Heart left ventricle (tissue), 16 donors: ENCODE results near the gene PCAT7. TPM values are rescaled to one million over a fixed set of nuclear protein-coding genes. Genes with fewer than 3 reads are reported as not detected.
"Not testable (repeated sequence)": the region's sequence is repeated elsewhere in the genome, so short reads cannot be mapped to it uniquely, and the experiment has no call there.

Experiments used
- ATAC-seq, 4 donors: fragments of 200-7000 bp; cut with Tn5 transposase; one replicate each; pipeline ENCODE4 v1.9.1; 2020 to 2022; ENCODE audit warnings: moderate library complexity in 4 of 4, mild to moderate bottlenecking in 3 of 4, moderate number of reproducible peaks in 1 of 4
- DNase-seq, 5 donors: peaks; one replicate each; pipeline ENCODE4 v3.0.0-alpha.2; 2020
- H3K27ac ChIP-seq, 12 donors: fragments of 200-600 bp; sonication (generic) in 4 of 12; one replicate each; pipeline versions ENCODE4 v1.5.0 to v1.8.0; 2016 to 2022; ENCODE audit warnings: mild to moderate bottlenecking in 2 of 12
- H3K27me3 ChIP-seq, 9 donors: fragments of 200-600 bp; sonication (generic) in 2 of 9; one replicate each; pipeline versions ENCODE4 v1.5.1 to v1.8.0; 2016 to 2022; ENCODE audit warnings: mild to moderate bottlenecking in 3 of 9
- H3K36me3 ChIP-seq, 9 donors: fragments of 200-600 bp; sonication (generic) in 2 of 9; one replicate each; pipeline versions ENCODE4 v1.5.0 to v1.8.0; 2018 to 2022; ENCODE audit warnings: mild to moderate bottlenecking in 2 of 9
- H3K4me1 ChIP-seq, 12 donors: fragments of 200-600 bp; sonication (generic) in 4 of 12; one replicate each; pipeline versions ENCODE4 v1.5.0 to v1.8.0; 2016 to 2022; ENCODE audit warnings: mild to moderate bottlenecking in 3 of 12
- H3K4me3 ChIP-seq, 12 donors: fragments of 200-600 bp; sonication (generic) in 4 of 12; one replicate each; pipeline versions ENCODE4 v1.5.0 to v1.8.0; 2017 to 2022; ENCODE audit warnings: mild to moderate bottlenecking in 9 of 12, moderate library complexity in 4 of 12
- H3K9me3 ChIP-seq, 12 donors: fragments of 200-600 bp; sonication (generic) in 4 of 12; one replicate each; pipeline versions ENCODE4 v1.5.0 to v1.8.0; 2016 to 2022; ENCODE audit warnings: mild to moderate bottlenecking in 1 of 12
- CTCF ChIP-seq, 12 donors: fragments of 200-600 bp; sonication (generic) in 4 of 12; IDR thresholded peaks; one replicate each; pipeline versions ENCODE4 v1.5.0 to v1.8.0; 2018 to 2022; ENCODE audit warnings: antibody characterized with exemption in 12 of 12, mild to moderate bottlenecking in 5 of 12
- POLR2A ChIP-seq, 2 donors: fragments of 450-650 bp; IDR thresholded peaks; one replicate each; pipeline ENCODE4 v1.6.1; 2017; ENCODE audit warnings: antibody characterized with exemption in 2 of 2, mild to moderate bottlenecking in 2 of 2, moderate library complexity in 2 of 2
- WGBS, 4 donors: extraction: QIAGEN DNeasy Blood & Tissue Kit in 2 of 4; methylation state at CpG; one replicate each; pipeline versions ENCODE4 v1.1.5 to v1.1.7; 2013 to 2018; 5-methylcytosine and 5-hydroxymethylcytosine counted together
- intact Hi-C, 10 donors: fragments of 100-400 bp; cut with DNase I; formaldehyde crosslinking; loops; one replicate each; pipeline versions ENCODE4 v1.11.1 to v1.14.2; 2022
- polyA plus RNA-seq, 2 donors: library from polyadenylated mRNA; stranded (reverse); fragments of 200-250 nt; gene quantifications; one replicate each; pipeline ENCODE4 v1.2.3, GENCODE V29; 2013
- total RNA-seq, 9 donors: library from RNA; depleted of rRNA in 2 of 9; stranded (reverse); fragments of >200 nt in 2 of 9; fragmentation: NEBNext Ultra II Directional in 3 of 9; extraction: Animal tissue kit (Norgen Biotek cat#: 25700) in 3 of 9; gene quantifications; one replicate each; pipeline versions ENCODE4 v1.1.0 to v1.2.4, GENCODE V29; 2016 to 2023
- donor health status: ischemic (EF 13 %, LVEDD 7.1; RV severe dilation, severe dysfunction).
- donor health status: healthy with polysubstance abuse.
- donor health status: DM: no; HTN: yes; CAD: no.
- donor health status: DM: no; HTN: no; CAD: no.
- donor health status: ischemic (EF 25% LVEDD 6.9; RV normal size, moderate dysfunction).
- donor health status: ischemic (EF 25% LVEDD 5.7; RV mildly dilated, moderate dysfunction).
- donor health status: healthy.
- donor health status: DM: yes; HTN: yes; CAD: no.
- donor health status: ischemic (EF 35%, LVEDD 5.7; RV mildly dilated, moderate dysfunction).
- donor health status: nonischemic (EF 11% LVEDD 7.7; RV severe dilation, severe dysfunction).
- donor health status: DM: yes; HTN: yes; CAD: no.
- donor health status: PGD.
- donor health status: ischemic (EF 29% LVEDD 5.4; RV normal size, mild dysfunction).
- donor health status: nonischemic (EF 23%, LVEDD 6.1; RV moderate dilation, normal function).

PCAT7 gene
- total and polyA plus RNA-seq, 11 donors, result not detected

DNA sequence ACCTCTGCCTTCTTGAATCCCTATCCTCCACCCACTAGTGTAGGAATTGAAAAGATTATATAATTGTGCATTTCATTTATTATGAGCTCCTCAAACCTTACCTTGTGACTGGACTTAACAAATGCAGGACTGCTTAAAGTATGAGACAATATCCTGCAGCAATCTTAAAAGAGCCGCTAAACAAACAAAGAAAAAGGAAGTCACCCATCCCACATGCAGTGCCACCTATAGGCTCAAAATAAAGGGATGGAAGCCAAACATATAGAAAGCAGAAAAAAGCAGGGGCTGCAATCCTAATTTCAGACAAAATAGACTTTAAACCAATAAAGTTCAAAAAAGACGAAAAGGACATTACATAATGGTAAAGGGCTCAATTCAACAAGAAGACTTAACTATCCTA, 8.7 kb downstream of the PCAT7 start:
- Histone ChIP-seq H3K9me3 (no peaks in the 10 kb centered on the region), H3K36me3 (no peaks in the 10 kb centered on the region), H3K27ac (no peak overlapping the region), H3K27me3 (peaks cover 0 to 5% (median 0%) of the 10 kb centered on the region in 9 donors), H3K4me1 (peaks cover 0 to 5% (median 0%) of the 10 kb centered on the region in 12 donors), H3K4me3 (no peak overlapping the region)
- TF ChIP-seq CTCF (IDR thresholded peaks at IDR 0.05), result no peak
- no peak for TF ChIP-seq POLR2A (IDR thresholded peaks at IDR 0.05)
- intact Hi-C loops, result no loop called here
- 54 to 84% (median 69%) methylated on average over 2 of the region's 2 CpGs for WGBS, 4 donors
- no peak for ATAC-seq
- DNase-seq, result no peak

DNA sequence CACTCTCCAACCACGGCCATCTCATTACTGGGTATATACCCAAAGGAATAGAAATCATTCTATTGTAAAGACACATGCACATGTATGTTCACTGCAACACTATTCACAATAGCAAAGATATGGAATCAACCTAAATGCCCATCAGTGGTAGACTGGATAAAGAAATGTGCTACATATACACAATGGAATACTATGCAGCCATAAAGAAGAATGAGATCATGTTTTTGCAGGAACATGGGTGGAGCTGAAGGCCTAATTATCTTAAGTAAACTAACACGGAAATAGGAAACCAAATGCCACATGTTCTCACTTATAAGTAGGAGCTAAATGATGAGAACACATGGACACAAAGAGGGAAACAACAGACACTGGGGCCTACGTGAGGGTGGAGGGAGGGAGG, 9.4 kb downstream of the PCAT7 start:
- H3K9me3 ChIP-seq, ATAC-seq, H3K4me3 ChIP-seq, H3K4me1 ChIP-seq, DNase-seq, H3K27me3 ChIP-seq, H3K27ac ChIP-seq, intact Hi-C loops, H3K36me3 ChIP-seq: not testable (repeated sequence)
- WGBS, 4 donors, result 67 to 71% (median 69%) methylated on average over 3 of the region's 3 CpGs

DNA sequence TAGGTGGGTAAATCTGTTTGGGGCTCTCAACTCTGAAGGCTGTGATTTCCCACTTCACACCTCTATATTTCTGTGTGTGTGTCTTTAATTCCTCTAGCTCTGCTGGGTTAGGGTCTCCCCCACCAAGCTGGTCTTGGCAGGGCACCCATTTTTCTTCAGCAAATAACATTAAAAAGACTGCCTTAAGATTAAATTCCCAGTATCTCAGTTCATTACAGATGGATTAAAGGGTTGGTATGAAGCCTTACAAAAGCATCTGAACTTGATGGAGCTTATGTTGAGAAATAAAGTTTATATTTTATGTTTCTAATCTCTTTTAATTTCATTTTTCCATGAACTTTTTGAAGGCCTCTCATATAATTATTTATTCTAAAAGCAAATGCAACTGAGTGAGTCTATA, 11.7 kb downstream of the PCAT7 start:
- no peak overlapping the region for H3K27ac ChIP-seq
- intact Hi-C loops, result no loop called here

DNA sequence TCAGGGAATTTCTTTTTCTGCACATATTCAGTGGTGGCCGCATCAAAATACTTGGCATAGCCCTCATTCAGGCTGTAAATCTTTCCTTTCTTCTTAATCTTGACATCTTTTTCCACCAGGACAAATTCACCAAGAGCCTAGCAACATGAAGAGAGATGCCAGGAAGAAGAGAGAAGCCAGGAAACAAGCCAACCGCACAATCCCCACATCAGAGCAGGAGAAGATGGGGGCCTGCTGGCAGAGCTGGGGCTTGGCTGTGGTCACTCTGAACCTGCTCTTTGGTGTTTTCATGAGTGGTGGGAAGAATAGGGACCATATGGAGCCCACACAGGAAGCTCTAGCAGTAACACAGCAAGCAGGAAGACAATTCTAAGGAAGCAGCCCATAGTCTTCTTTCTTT, 12.4 kb downstream of the PCAT7 start:
- no peak overlapping the region for H3K27ac ChIP-seq
- intact Hi-C loops, result no loop called here

More for the DNA sequence above, 11.7 kb downstream of the PCAT7 start:
- Histone ChIP-seq H3K4me1 (peaks cover 0 to 7% (median 0%) of the 10 kb centered on the region in 12 donors), H3K9me3 (no peaks in the 10 kb centered on the region), H3K4me3 (no peak overlapping the region), H3K27me3 (no peaks in the 10 kb centered on the region), H3K36me3 (no peaks in the 10 kb centered on the region)
- ATAC-seq, result no peak
- TF ChIP-seq CTCF (IDR thresholded peaks at IDR 0.05), result no peak
- TF ChIP-seq POLR2A (IDR thresholded peaks at IDR 0.05), result no peak
- DNase-seq, result no peak

More for the DNA sequence above, 12.4 kb downstream of the PCAT7 start:
- Histone ChIP-seq H3K9me3 (no peaks in the 10 kb centered on the region), H3K36me3 (no peaks in the 10 kb centered on the region), H3K4me3 (no peak overlapping the region), H3K4me1 (peaks cover 0 to 7% (median 0%) of the 10 kb centered on the region in 12 donors), H3K27me3 (no peaks in the 10 kb centered on the region)
- no peak for ATAC-seq
- TF ChIP-seq CTCF (IDR thresholded peaks at IDR 0.05), result no peak
- TF ChIP-seq POLR2A (IDR thresholded peaks at IDR 0.05), result no peak
- DNase-seq, result no peak
- 79 to 92% (median 88%) methylated on average over 2 of the region's 2 CpGs for WGBS, 4 donors
